Measurements from ENCODE around the gene MAP3K20.
"Not testable (repeated sequence)": the region's sequence is repeated elsewhere in the genome, so short reads cannot be mapped to it uniquely, and the experiment has no call there.

MAP3K20 gene

DNA sequence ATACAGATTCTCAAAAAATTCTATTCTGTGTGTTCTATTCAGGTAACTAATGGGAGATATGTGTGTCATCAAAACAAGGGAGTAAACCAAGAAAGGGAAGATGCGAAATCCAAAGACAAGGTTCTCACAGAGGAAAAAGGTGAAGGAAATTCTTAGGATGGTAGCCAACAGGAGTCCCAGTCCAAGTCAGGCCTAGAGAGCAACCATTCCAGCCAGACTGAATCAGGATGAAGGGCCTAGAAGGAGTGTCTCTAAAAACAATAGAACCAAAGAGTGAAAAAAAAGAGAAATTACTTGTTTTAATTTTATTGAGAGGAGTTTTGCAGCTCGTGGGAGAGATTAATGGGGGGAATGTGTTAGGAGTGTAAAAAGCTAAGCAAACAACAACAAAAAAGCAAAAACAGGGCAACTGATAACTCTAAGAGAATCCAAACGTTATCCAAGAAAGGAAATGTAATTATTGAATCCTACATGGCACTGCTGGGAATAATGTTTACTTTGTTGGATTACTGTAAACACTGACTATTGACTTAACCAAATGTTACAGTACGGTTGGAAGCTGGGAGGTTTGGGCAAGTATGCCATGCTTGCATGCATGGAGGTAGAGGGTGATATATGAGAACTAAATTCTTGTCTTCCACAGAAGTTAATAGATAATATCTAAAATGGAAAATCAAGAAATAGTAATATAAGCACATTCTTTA is 12.3 kb downstream of the MAP3K20 start:
- no peak for DNase-seq (ENCODE audit: low read depth in 2 of 2)

DNA sequence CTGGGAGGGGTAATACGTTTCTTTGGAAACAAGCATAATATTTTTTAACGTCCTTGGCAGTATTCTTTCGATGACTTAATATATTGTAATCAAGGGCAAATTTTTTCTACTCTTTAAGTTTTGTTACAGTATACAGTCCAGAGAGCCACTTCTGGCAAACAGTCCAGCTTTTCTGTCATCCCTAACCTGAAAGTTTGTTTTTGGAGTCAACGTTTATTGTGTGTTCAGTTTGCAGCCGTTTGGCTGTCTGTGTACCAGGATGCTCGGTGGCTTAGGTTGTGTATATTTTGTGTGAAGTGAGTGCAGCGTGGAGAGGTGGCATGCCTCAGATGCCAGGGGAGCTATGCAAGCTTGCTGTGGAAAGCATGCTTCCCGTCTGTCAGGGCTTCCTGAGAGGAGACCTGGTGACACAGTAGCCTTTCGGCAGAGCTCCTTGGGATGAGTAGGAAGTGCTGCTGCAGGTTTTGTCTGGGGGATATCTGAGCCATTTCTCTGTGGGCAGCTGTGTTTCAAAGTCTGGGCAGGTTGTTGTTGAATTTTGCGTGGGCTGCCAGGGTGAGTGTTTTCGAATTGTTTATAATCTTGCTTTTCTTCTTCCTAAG is 14.7 kb downstream of the MAP3K20 start:
- no peak for DNase-seq (ENCODE audit: low read depth in 2 of 2)

DNA sequence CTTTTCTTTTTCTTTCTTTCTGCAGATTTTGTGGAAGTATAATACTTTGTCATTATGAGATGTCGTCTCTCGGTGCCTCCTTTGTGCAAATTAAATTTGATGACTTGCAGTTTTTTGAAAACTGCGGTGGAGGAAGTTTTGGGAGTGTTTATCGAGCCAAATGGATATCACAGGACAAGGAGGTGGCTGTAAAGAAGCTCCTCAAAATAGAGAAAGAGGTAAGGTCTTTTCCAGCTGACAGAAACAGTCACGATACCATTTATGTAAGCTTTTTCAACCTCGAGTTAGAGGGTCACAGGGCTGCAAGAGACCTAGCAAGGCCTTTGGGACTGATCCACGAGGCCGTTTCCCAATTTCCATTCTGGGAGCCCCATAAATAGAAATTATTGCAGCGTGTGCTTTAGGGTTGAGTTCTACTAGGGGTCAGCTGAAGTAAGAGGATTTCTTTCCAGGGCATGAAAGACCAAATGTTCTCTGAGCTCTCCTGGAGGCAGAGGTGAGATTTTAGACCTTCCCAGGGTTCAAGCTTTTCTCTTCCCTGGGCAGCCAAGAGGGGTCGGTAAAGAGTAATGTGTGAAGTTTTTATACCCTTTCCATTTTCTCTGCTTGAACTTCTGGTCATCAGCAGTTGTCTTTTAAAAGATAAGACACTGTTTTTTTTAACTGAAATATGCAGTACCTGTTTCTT is 15.5 kb downstream of the MAP3K20 start:
- no peak for DNase-seq (ENCODE audit: low read depth in 2 of 2)

DNA sequence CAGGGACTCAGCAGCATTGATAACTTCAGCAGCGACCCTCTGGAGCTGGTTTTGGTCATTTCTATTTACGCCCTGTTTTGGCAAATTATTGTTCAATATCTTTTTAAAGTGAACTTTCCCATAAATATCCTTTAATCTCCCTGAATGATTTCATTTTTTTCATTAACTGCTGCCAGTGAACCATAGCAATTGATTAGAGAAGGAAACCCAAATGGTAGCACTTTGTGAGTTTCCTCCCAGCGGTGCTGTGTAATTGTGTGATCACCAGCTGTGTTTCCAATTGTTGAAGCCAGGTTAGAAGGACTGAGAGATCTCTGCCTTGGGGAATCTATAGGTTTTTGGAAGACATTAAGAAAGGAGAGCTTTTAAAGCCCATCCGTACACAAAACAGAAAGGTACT is 16.3 kb downstream of the MAP3K20 start:
- no peak for DNase-seq (ENCODE audit: low read depth in 2 of 2)

DNA sequence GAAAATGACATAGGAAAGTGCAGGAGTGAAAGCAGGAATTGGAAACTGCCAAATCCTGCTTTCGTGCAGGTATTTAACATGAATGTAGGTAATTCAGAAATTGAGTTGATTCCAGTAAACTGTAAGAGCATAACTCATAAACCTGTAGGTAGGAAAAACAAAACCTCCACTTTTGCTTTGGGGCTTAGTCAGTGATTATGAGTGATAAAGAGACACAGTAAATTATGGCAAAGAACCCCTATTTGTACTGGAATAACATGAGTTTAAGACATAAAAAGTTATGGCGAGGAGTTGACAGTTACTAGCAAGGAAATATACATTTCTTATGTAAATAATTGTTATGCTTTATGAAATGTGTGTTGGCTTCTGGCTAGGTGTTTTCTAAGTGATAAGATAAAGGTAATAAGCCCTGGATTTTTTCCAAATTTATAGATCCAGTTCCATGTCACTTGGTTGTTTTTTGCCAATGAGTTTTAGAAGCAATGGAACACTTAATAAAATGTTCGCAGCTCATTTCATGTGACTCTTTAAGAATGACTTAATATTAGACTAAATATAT is 17.3 kb downstream of the MAP3K20 start:
- DNase-seq (ENCODE audit: low read depth in 2 of 2): no peak

DNA sequence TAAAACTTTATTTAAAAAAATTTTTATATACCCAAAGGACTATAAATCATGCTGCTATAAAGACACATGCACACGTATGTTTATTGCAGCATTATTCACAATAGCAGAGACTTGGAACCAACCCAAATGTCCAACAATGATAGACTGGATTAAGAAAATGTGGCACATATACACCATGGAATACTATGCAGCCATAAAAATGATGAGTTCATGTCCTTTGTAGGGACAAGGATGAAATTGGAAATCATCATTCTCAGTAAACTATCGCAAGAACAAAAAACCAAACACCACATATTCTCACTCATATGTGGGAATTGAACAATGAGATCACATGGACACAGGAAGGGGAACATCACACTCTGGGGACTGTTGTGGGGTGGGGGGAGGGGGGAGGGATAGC is 18.0 kb downstream of the MAP3K20 start:
- DNase-seq (ENCODE audit: low read depth in 2 of 2): not testable (repeated sequence)

DNA sequence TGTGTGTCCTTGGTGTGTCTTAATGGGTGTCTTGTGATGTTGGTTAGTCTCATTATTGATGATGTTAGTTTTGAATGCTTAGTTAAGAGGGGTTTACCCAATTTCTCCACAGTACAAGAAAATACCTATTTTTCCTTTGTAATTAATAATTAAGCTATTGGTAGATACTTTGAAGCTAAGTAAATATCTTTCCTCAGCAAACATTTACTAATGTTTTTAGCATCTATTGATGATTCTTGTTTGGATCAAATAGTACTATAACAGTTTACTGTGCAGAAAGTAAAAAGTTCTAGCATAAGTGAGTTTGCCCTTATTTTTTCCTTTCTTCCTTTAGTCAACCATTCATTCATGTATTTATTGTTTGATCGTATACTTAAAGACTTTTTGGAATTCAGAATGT is 19.1 kb downstream of the MAP3K20 start:
- DNase-seq (ENCODE audit: low read depth in 2 of 2): no peak

DNA sequence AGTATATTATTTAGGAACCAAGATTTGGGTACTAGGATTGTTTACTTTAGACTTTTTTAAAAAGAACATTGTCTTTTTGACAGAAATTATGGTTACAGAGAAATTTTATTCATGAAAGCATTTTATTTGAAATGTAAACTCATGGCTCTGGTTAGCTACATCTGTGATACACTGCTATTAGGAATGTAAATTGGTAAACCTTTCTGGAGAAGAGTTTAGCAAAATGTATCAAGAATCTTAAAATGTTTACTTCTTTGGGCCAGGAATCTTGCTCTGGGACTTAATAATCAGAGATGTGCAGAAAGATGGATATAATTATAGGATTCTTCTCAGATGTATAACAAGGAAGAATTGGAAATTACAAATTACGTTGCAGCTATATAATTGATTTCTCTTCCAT is 19.7 kb downstream of the MAP3K20 start:
- no peak for DNase-seq (ENCODE audit: low read depth in 2 of 2)

DNA sequence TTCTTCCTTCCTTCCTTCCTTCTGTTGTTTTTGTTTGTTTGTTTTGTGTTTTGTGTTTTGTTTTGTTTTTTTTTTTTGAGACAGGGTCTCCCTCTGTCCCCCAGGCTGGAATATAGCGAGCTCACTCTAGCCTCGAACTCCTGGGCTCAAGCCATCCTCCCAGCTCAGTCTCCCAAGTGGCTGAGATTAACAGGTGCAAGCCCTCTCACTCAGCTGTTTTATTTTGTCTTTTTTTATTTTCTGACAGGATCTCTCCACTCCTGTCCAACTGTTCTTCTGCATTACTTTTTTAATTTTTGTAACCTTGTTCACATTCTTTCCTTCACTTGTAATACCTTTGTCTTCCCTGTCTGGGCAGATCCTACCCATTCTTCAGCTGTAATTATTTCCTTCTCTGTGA is 23.6 kb downstream of the MAP3K20 start:
- no peak for DNase-seq (ENCODE audit: low read depth in 2 of 2)

DNA sequence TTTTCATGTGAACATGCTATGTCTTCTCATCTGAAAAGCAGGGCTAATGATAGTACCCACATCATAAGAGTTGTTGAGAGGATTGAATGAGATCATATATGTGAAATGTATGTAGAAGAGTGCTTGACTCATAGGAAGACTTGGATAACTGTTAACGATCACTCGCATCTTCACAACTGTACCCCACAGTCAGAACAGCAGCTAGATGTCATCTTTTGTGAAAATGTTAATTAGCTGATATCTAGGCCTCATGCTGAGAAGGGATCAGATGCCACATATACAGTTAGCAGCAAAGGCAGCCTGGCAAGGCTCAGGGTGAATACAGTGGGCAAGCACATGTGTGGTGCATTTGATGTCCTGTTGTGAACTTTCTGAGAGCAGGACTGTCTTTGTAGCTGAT is 24.2 kb downstream of the MAP3K20 start:
- no peak for DNase-seq (ENCODE audit: low read depth in 2 of 2)

DNA sequence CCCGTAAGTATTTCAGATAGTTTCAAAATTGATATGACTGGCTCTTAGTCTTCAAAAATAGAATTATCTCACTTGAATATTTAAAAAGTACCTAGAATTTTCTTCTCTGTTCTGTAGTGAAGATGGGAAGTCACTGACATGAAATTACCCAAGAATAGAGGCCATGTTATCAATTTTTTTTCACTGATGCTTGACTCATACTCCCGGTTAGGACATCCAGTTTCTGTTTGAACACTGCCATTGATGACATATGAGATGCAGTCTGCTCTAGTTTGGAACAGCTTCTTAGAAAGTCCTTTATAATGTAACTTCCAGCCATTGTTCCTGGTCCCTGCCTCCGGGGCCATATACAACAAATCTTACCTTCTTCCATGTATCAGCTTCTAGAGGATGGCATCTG is 26.0 kb downstream of the MAP3K20 start:
- DNase-seq (ENCODE audit: low read depth in 2 of 2): no peak

DNA sequence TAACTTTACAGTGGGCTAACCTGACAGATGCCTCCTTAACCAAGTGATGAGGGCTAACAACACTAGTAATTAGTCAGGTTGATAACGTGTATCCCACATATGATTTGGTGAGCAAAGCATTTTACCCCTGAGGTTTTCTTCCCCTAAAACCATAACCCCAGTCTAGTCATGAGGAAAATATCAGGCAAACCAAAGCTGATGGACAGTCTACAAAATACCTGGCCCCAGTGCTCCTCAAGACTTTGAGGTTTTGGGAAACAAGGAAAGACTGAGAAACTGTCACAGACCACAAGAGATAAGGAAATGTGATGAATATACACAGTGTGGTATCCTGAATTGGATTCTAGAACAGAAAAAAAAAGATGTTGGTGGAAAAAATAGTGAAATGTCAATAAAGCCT is 28.5 kb downstream of the MAP3K20 start:
- no peak for DNase-seq (ENCODE audit: low read depth in 2 of 2)

DNA sequence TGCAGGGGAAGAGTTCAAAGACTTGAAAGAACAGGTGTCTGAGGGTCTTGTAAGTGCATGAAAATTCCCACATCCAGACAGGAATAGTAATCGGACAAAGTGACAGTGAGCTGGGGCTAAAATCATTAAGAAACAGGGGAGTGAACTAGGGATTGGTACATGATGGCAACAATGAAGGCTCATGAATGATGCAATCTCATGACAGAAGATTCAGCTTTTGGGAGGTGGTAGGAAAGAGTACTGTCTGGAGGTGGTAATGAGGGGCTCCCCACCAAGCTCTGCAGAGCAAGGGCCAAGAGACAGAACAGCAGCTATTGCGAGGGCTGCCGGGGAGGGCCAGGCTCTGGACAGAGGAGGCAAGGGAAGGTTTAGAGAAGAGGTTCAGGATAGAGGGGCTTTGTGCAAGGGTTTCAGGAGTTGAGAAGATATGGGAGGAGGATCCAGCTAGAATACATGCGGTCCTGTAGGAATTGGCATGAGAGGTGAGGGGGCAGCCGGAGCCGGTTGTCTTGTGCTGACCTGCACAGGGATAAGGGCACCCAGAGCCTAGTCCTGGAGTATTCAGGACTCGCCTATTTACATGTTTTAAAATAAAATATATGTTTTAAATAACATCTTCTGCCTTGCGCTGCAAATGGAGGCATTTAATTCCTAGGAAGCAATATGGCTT is 31.4 kb downstream of the MAP3K20 start:
- no peak for DNase-seq (ENCODE audit: low read depth in 2 of 2)

DNA sequence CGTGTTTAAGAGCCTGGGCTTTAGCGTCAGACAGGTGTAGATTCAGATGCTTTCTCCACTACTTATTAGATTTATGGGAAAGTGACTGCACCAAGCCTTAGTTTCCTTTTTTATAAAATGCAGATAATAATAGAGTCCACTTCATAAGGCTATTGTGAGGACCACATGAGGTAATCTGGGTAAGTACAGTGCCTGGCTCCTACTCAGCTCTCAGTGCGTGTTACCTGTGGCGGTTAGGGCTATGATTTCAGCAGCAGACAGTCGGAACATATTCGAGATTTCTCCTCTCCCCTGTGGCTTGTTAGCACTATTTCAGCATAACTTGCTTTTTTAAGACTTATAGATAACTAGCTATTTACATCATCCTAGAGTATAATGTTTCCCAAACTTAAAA is 32.0 kb downstream of the MAP3K20 start:
- no peak for DNase-seq (ENCODE audit: low read depth in 2 of 2)

DNA sequence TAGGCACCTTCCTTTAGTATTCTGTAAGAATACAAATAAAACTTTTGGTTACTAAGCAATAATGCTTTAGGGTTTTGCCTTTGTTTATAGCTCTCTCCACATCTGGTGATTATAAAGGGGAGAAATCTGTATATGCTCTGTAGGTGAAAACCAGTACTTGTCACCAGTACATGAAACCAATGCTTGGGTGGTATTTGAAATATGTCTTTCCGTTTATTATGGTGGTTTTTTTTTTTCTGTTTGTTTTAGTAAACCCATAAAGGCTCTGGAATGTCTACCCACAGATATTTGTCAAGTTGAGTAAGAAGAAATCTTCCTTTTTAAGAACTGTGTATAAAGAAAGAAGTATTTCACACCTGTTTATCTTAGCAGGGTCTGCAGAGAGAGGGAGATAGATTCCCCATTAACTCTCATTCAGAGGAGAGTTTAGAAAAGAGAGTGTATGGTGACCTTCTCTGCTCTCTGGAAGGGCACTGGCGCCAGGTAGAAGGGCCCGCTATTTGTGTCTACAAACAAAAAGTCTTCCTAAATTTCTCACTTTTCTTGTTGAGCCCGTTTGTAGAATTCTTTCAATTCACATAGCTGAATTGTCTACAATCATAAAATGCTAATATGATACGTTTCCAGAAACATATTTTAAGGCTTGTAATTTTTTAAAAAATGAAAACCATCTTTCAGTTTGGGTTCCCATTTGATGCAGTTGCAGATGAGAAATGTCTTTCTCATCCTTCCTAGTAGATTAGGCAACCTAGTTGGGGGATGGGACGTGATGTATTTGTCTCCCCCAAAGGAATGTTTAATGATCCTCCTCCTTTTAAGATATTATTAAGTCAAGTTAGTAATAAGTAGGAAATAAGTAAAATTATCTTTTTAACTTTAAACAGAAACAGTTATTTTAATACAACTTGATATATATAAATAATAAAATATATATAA is 33.9 kb downstream of the MAP3K20 start:
- no peak for DNase-seq (ENCODE audit: low read depth in 2 of 2)

DNA sequence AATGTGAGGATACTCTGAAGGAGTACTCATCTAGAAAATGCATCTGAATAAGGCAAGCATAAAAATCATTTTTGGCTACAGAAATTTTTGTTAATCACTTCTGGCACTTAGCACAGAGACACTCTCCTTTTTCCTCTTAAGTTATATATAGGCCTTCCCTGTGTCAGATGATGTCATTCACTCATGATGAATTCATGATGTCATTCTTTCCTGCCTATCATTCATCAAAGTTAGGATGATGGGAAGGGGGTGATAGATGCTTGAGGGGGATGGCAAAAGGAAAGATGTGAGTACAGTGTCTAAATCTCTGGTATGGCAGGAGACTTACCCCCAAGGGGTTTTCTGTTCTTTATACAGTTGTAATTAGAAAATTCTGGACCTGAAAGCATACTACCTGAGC is 42.0 kb downstream of the MAP3K20 start:
- no peak for DNase-seq (ENCODE audit: low read depth in 2 of 2)

DNA sequence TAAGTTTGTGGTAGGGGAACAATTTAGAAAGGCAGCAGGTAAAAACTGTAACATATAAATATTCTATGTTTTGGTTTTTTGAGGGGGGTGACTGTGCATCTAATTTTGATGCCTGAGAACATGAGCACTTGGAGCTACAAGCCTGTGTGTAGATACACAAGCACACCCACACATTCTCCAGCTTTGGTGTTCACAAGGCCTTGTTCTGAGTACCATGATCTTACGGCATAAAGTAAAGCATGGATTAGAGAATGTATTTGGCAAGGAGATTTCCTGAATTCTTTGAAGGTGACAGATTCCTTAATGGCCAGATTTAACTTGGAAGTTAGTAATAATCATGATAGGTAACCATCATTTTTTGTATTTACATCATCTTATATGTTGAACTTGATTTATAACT is 42.7 kb downstream of the MAP3K20 start:
- DNase-seq (ENCODE audit: low read depth in 2 of 2): no peak

DNA sequence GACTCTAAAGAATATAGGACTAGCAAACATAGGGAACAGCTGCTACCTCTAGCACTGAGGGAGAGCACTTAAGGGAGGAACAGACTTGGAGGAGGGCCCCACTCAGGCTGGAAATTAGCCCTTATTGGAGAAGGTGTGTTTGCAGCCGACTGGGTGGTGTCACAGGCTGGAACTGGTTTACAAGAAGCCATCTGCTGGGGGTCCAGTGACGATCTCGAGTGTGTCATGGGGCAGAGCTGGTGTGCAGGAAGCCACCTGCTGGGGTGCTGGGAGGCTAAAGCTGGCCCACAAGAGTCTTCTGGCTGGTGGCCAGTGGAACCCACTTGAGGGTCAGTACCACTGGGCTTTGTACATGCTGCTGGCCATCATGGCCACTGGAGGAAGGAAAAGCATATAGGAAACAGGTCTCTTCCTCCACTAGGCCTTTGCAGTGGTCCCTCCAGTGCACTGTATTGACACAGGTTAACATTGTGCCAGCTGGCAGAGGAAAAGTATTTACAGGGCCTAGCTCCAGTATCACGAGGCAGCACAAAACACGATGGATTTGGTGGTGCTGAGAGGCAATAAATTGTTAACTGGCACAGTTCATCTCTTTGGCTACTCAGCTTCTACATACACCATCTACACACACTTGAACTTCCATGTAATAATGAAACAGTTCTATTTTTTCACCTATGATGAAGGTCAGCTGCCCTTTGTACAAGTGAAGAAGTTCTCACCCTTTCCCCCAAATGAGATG is 43.6 kb downstream of the MAP3K20 start:
- no peak for DNase-seq (ENCODE audit: low read depth in 2 of 2)

DNA sequence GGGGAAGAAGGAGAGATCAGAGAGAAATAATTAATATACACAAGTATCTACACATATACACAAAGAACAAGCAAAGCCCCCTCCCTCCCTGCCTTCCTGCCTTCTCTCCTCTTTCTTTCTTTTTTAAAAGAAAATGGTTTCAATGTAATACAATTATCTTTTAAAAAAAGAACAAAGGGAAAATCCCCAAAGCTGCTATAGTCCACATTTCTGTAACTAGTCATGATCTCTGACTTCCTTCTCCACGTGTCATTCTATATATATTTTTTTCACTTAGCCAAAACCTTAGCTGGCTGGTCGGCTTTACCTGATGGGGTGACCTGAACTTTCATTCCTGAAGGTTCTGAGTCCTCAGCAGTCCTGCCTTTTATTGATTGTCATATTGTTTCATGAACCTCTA is 44.3 kb downstream of the MAP3K20 start:
- no peak for DNase-seq (ENCODE audit: low read depth in 2 of 2)

DNA sequence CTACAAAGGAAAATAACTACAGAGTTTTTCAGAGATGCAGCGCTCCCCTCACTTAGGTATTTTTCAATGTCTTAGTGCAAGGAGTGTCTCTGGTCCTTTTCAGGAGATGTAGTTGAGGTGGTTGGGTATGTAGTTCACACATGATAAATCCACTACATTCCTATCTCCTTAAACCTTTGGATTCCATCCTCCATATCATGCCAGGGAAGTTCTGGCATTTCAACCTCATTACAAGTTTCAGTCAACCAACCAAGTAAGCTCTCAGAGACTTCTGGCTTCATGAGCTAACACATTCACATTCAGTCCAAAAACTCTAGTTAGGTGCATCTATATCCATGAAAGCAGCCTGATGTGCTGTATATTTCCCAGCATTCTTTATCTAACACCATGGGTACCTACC is 47.3 kb downstream of the MAP3K20 start:
- no peak for DNase-seq (ENCODE audit: low read depth in 2 of 2)

DNA sequence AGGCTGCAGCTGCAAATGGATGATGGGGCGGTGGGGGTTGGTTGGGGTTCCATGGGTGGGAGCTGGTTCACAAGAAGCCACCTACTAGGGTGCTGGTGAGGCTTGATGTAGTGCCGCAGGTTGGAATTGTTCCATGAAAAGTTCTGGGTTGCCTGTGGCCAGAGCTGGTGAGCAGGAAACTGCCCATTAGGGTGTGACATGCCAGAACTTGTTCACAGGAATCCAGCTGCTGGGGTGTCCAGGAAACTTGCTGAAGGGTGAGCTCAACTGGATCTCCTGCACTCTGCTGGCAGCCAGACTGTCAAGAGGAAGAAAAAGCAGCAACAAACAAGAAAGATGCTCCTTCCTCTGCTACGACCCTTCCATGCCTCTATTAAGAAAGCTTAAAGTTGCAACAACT is 48.8 kb downstream of the MAP3K20 start:
- no peak for DNase-seq (ENCODE audit: low read depth in 2 of 2)

Data from stimulated activated CD8-positive, alpha-beta memory T cell treated with anti-CD3 and anti-CD28 coated beads, Interleukin-15, amount 100 ng/mL, for 4 hours (primary cell).